Neural progenitor cell (in vitro differentiated cells): Measurements from ENCODE around the gene KRT72. TPM values are rescaled to one million over a fixed set of nuclear protein-coding genes. Genes with fewer than 3 reads are reported as not detected.

Source experiments
- DNase-seq: peaks from one replicate; pipeline ENCODE4 v3.0.0-alpha.2; 2016; ENCODE audit warnings: low spot score
- H2AFZ ChIP-seq: fragments of 200-600 bp; sonication (generic); replicated peaks from 2 replicates; pipeline ENCODE4 v1.6.1; 2016; ENCODE audit warnings: antibody characterized with exemption
- H3F3A ChIP-seq: fragments of 200-600 bp; sonication (generic); 2 replicates; pipeline ENCODE4 v1.6.1; 2016; ENCODE audit warnings: antibody characterized with exemption, low read depth
- H3K27ac ChIP-seq: fragments of 200-600 bp; sonication (generic); 2 replicates; pipeline ENCODE4 v1.5.1; 2016; ENCODE audit warnings: mild to moderate bottlenecking
- H3K27me3 ChIP-seq: fragments of 200-600 bp; sonication (generic); 2 replicates; pipeline ENCODE4 v1.6.1; 2016; ENCODE audit warnings: mild to moderate bottlenecking, moderate library complexity
- H3K36me3 ChIP-seq: fragments of 200-600 bp; sonication (generic); 2 replicates; pipeline ENCODE4 v1.5.1; 2016
- H3K4me1 ChIP-seq: fragments of 200-600 bp; sonication (generic); 2 replicates; pipeline ENCODE4 v1.6.1; 2016; ENCODE audit warnings: mixed run types
- H3K4me2 ChIP-seq: fragments of 200-600 bp; sonication (generic); 2 replicates; pipeline ENCODE4 v1.6.1; 2016
- H3K4me3 ChIP-seq: fragments of 200-600 bp; sonication (generic); 2 replicates; pipeline ENCODE4 v1.5.1; 2016
- H3K79me2 ChIP-seq: fragments of 200-600 bp; sonication (generic); 2 replicates; pipeline ENCODE4 v1.6.1; 2016; ENCODE audit warnings: low read depth
- H3K9ac ChIP-seq: fragments of 200-600 bp; sonication (generic); 2 replicates; pipeline ENCODE4 v1.6.1; 2016
- H3K9me3 ChIP-seq: fragments of 200-600 bp; sonication (generic); 2 replicates; pipeline ENCODE4 v1.5.1; 2016; ENCODE audit warnings: low read depth
- H4K20me1 ChIP-seq: fragments of 200-600 bp; sonication (generic); 2 replicates; pipeline ENCODE4 v1.6.1; 2016; ENCODE audit warnings: low read depth
- H3K27ac Mint-ChIP-seq: 3 replicates; pipeline ENCODE4 v1.8.0; 2021; ENCODE audit warnings: mixed read lengths
- H3K27me3 Mint-ChIP-seq: 2 replicates; pipeline ENCODE4 v1.8.0; 2022; ENCODE audit warnings: low read depth, mild to moderate bottlenecking, inconsistent platforms, moderate library complexity, mixed read lengths; ENCODE audit not compliant: insufficient read depth
- H3K36me3 Mint-ChIP-seq: 3 replicates; pipeline ENCODE4 v1.8.0; 2021; ENCODE audit warnings: mixed read lengths
- H3K4me1 Mint-ChIP-seq: 3 replicates; pipeline ENCODE4 v1.8.0; 2021; ENCODE audit warnings: mixed read lengths
- H3K4me3 Mint-ChIP-seq: 3 replicates; pipeline ENCODE4 v1.8.0; 2021; ENCODE audit warnings: mild to moderate bottlenecking, moderate library complexity, mixed read lengths
- H3K9me3 Mint-ChIP-seq: 3 replicates; pipeline ENCODE4 v1.8.0; 2020; ENCODE audit warnings: mixed read lengths
- CTCF ChIP-seq: fragments of 200-600 bp; sonication (generic); IDR thresholded peaks from 2 replicates; pipeline ENCODE4 v1.5.1; 2017; ENCODE audit warnings: antibody characterized with exemption, mild to moderate bottlenecking
- EZH2 ChIP-seq: fragments of 200-600 bp; sonication (generic); IDR thresholded peaks from 2 replicates; pipeline ENCODE4 v1.6.1; 2017; ENCODE audit warnings: antibody characterized with exemption, mild to moderate bottlenecking, moderate library complexity
- EZH2phosphoT487 ChIP-seq: fragments of 200-600 bp; sonication (generic); IDR thresholded peaks from 2 replicates; pipeline ENCODE4 v1.6.1; 2017; ENCODE audit warnings: antibody characterized with exemption
- total RNA-seq: library from RNA; depleted of rRNA; stranded (reverse); fragments of >200 nt; gene quantifications from 2 replicates; pipeline ENCODE4 v1.2.3, GENCODE V29; 2015; ENCODE audit warnings: low replicate concordance

Gene KRT72
- total RNA-seq, 1 donor from 2014 or later, result not detected

GRCh38 chr12:52582486-52582885 lies 18.8 kb downstream of the KRT72 start:
- H3K27me3 Mint-ChIP-seq, result peaks cover 13% of the 10 kb centered on the region
- peaks cover 4% of the 10 kb centered on the region for H3K4me1 ChIP-seq
- H3K4me3 ChIP-seq, result no peak overlapping the region
- no peaks in the 10 kb centered on the region for H3K79me2 ChIP-seq
- H3K4me3 Mint-ChIP-seq, result no peak overlapping the region
- H3K27ac Mint-ChIP-seq, result no peak overlapping the region
- H3K4me2 ChIP-seq, result peak overlapping the region; percentile 33
- no peaks in the 10 kb centered on the region for H3K36me3 ChIP-seq
- H2AFZ ChIP-seq, result peak overlapping the region; percentile 78
- no peak for TF ChIP-seq CTCF
- no peaks in the 10 kb centered on the region for H3F3A ChIP-seq
- peaks cover 2% of the 10 kb centered on the region for H3K4me1 Mint-ChIP-seq
- no peak overlapping the region for H3K27ac ChIP-seq
- no peaks in the 10 kb centered on the region for H3K27me3 ChIP-seq
- H3K9me3 Mint-ChIP-seq, result no peaks in the 10 kb centered on the region
- no peaks in the 10 kb centered on the region for H3K36me3 Mint-ChIP-seq
- no peaks in the 10 kb centered on the region for H4K20me1 ChIP-seq
- DNase-seq, result no peak
- no peaks in the 10 kb centered on the region for H3K9me3 ChIP-seq
- no peak overlapping the region for H3K9ac ChIP-seq

GRCh38 chr12:52581481-52581880 lies 19.8 kb downstream of the KRT72 start:
- Histone ChIP-seq H3K4me2 (no peak overlapping the region), H3F3A (no peaks in the 10 kb centered on the region), H2AFZ (no peak overlapping the region), H3K9me3 (no peaks in the 10 kb centered on the region), H3K27ac (no peak overlapping the region), H3K27me3 (no peaks in the 10 kb centered on the region), H3K79me2 (no peaks in the 10 kb centered on the region), H3K9ac (no peak overlapping the region), H3K4me1 (peaks cover 4% of the 10 kb centered on the region), H3K4me3 (no peak overlapping the region), H4K20me1 (no peaks in the 10 kb centered on the region), H3K36me3 (no peaks in the 10 kb centered on the region)
- H3K27ac Mint-ChIP-seq, result no peak overlapping the region
- H3K4me3 Mint-ChIP-seq, result no peak overlapping the region
- no peaks in the 10 kb centered on the region for H3K36me3 Mint-ChIP-seq
- H3K27me3 Mint-ChIP-seq, result peaks cover 14% of the 10 kb centered on the region
- no peak for TF ChIP-seq EZH2phosphoT487
- no peak for TF ChIP-seq CTCF
- no peak for TF ChIP-seq EZH2
- DNase-seq, result no peak
- peaks cover 2% of the 10 kb centered on the region for H3K4me1 Mint-ChIP-seq
- no peaks in the 10 kb centered on the region for H3K9me3 Mint-ChIP-seq

GRCh38 chr12:52581066-52581465 lies 20.2 kb downstream of the KRT72 start:
- H3K36me3 Mint-ChIP-seq, result no peaks in the 10 kb centered on the region
- Histone ChIP-seq H3K9me3 (no peaks in the 10 kb centered on the region), H3F3A (no peaks in the 10 kb centered on the region), H3K4me2 (no peak overlapping the region), H3K4me3 (no peak overlapping the region), H3K79me2 (no peaks in the 10 kb centered on the region), H3K27ac (no peak overlapping the region), H3K4me1 (peaks cover 4% of the 10 kb centered on the region), H4K20me1 (no peaks in the 10 kb centered on the region), H2AFZ (no peak overlapping the region), H3K9ac (no peak overlapping the region), H3K27me3 (no peaks in the 10 kb centered on the region), H3K36me3 (no peaks in the 10 kb centered on the region)
- H3K4me3 Mint-ChIP-seq, result no peak overlapping the region
- peaks cover 13% of the 10 kb centered on the region for H3K27me3 Mint-ChIP-seq
- no peaks in the 10 kb centered on the region for H3K9me3 Mint-ChIP-seq
- DNase-seq, result no peak
- peaks cover 2% of the 10 kb centered on the region for H3K4me1 Mint-ChIP-seq
- peak overlapping the region; percentile 2 for H3K27ac Mint-ChIP-seq
- TF ChIP-seq EZH2phosphoT487 (no peak), CTCF (no peak), EZH2 (no peak)

- Histone ChIP-seq H3K4me3 (no peak overlapping the region), H3K36me3 (no peaks in the 10 kb centered on the region), H3K9ac (no peak overlapping the region), H3K27me3 (no peaks in the 10 kb centered on the region), H3F3A (no peaks in the 10 kb centered on the region), H4K20me1 (no peaks in the 10 kb centered on the region), H3K79me2 (no peaks in the 10 kb centered on the region), H3K4me2 (no peak overlapping the region), H3K9me3 (no peaks in the 10 kb centered on the region), H2AFZ (no peak overlapping the region), H3K27ac (no peak overlapping the region), H3K4me1 (peaks cover 4% of the 10 kb centered on the region)
- TF ChIP-seq EZH2, result no peak
- no peak for TF ChIP-seq CTCF
- no peak for TF ChIP-seq EZH2phosphoT487
- DNase-seq, result no peak
- H3K27me3 Mint-ChIP-seq, result peaks cover 13% of the 10 kb centered on the region
- no peak overlapping the region for H3K27ac Mint-ChIP-seq
- no peak overlapping the region for H3K4me3 Mint-ChIP-seq
- no peaks in the 10 kb centered on the region for H3K9me3 Mint-ChIP-seq
- H3K36me3 Mint-ChIP-seq, result no peaks in the 10 kb centered on the region
- peaks cover 2% of the 10 kb centered on the region for H3K4me1 Mint-ChIP-seq
These were observed 20.8 kb downstream of the KRT72 start for GRCh38 chr12:52580496-52580895.
